ENCODE measurements around the gene PHLDA2. TPM values are rescaled to one million over a fixed set of nuclear protein-coding genes. Genes with fewer than 3 reads are reported as not detected.
A peak's percentile ranks its signal among the peaks of the same experiment; 100 is the strongest.

The PHLDA2 gene
- total and polyA plus RNA-seq, 2 donors (not counting 1 experiment from before 2014, with no cell fraction given): 1.4 TPM; not detected in 1

- no peaks in the 10 kb centered on the region for H3K36me3 ChIP-seq (replicated peaks in 1 of 2; ENCODE audit: control extremely low read depth in 1 of 2, control insufficient read depth in 1 of 2, extremely low read depth in 1 of 2, insufficient read depth in 2 of 2, low read length in 1 of 2)
- H3K79me2 ChIP-seq (ENCODE audit: control insufficient read depth, insufficient read depth, low read length): no peaks in the 10 kb centered on the region
- peak overlapping the region; percentile 36 to 87 (median 66) for H3K4me3 ChIP-seq (ENCODE audit: control extremely low read depth in 1 of 5, extremely low read depth in 1 of 5, insufficient read depth in 1 of 5, low read depth in 2 of 5, low read length in 4 of 5)
- 90% methylated on average over 21 of the region's 23 CpGs for WGBS (ENCODE audit: insufficient coverage)
- Mint-ChIP-seq H3K27me3 (peaks cover 5% of the 10 kb centered on the region), H3K9me3 (ENCODE audit: insufficient read depth) (no peaks in the 10 kb centered on the region), H3K4me3 (peak overlapping the region; percentile 85), H3K27ac (peak overlapping the region; percentile 41), H3K4me1 (peaks cover 20% of the 10 kb centered on the region)
- peak overlapping the region; percentile 82 for H3K9ac ChIP-seq (ENCODE audit: low read length)
- intact Hi-C loops (cut with micrococcal nuclease): loop anchor here (1.0 to 10.0 kb wide), 3 partner anchors 15 to 152 kb away; partner anchors contain the start of genes CARS1 and NAP1L4
- TF ChIP-seq, protein P1, sequence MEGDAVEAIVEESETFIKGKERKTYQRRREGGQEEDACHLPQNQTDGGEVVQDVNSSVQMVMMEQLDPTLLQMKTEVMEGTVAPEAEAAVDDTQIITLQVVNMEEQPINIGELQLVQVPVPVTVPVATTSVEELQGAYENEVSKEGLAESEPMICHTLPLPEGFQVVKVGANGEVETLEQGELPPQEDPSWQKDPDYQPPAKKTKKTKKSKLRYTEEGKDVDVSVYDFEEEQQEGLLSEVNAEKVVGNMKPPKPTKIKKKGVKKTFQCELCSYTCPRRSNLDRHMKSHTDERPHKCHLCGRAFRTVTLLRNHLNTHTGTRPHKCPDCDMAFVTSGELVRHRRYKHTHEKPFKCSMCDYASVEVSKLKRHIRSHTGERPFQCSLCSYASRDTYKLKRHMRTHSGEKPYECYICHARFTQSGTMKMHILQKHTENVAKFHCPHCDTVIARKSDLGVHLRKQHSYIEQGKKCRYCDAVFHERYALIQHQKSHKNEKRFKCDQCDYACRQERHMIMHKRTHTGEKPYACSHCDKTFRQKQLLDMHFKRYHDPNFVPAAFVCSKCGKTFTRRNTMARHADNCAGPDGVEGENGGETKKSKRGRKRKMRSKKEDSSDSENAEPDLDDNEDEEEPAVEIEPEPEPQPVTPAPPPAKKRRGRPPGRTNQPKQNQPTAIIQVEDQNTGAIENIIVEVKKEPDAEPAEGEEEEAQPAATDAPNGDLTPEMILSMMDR (IDR thresholded peaks at IDR 0.05): no peak
- no peak for TF ChIP-seq EZH2 (IDR thresholded peaks at IDR 0.05; ENCODE audit: borderline replicate concordance, insufficient read depth, low read depth, low read length, poor library complexity, severe bottlenecking)
- H3K9me3 ChIP-seq (ENCODE audit: control extremely low read depth in 1 of 3, control insufficient read depth in 2 of 3, insufficient read depth in 1 of 3, low read length in 2 of 3): peaks cover 0 to 11% (median 0%) of the 10 kb centered on the region in 3 donors
- POLR2A ChIA-PET: interaction anchor here (0.7 kb wide), 1 partner anchor 81 kb away, joined by 6 read pairs; no protein-coding TSS in a partner anchor
- H3K4me2 ChIP-seq (replicated peaks; ENCODE audit: low read depth, low read length, poor library complexity, severe bottlenecking): peak overlapping the region; percentile 100
- H3K27me3 ChIP-seq (replicated peaks in 1 of 4; ENCODE audit: control extremely low read depth in 1 of 4, control insufficient read depth in 3 of 4, insufficient read depth in 4 of 4, low read length in 3 of 4): no peaks in the 10 kb centered on the region
- peak overlapping the region; percentile 85 for H2AFZ ChIP-seq (ENCODE audit: insufficient read depth, low read depth, low read length, poor library complexity, severe bottlenecking)
- CTCF ChIA-PET: interaction anchor here (0.9 to 4.9 kb wide), 7 partner anchors 11 to 598 kb away, joined by 3 to 36 read pairs (median 4); no protein-coding TSS in a partner anchor
- DNase-seq (no peak), ATAC-seq (ENCODE audit: low read depth) (no peak)
- no peak overlapping the region for H3K27ac ChIP-seq (ENCODE audit: low read length in 2 of 2)
- no peaks in the 10 kb centered on the region for H4K20me1 ChIP-seq (ENCODE audit: control insufficient read depth, insufficient read depth, low read length, poor library complexity, severe bottlenecking)
- H3K4me1 ChIP-seq (ENCODE audit: control insufficient read depth in 2 of 2, insufficient read depth in 2 of 2, low read length in 2 of 2): peaks cover 9 to 26% of the 10 kb centered on the region in 2 donors
These were observed 26.2 kb downstream of the PHLDA2 start for GRCh38 chr11:2902784-2903671.

Data from B cell (primary cell).